T-helper 2 cell (primary cell): ENCODE measurements around the gene KIF13A.
"Not testable (repeated sequence)": the region's sequence is repeated elsewhere in the genome, so short reads cannot be mapped to it uniquely, and the experiment has no call there.

ENCODE experiments used
- DNase-seq, 5 experiments: peaks; one replicate each; pipeline versions ENCODE4 v3.0.0 to v3.0.0-alpha.2; 2012 to 2022

The KIF13A gene

GRCh38 chr6:17894905-17895304, 92.5 kb downstream of the KIF13A start:
- no peak for DNase-seq

- no peak for DNase-seq
These were observed 93.2 kb downstream of the KIF13A start for GRCh38 chr6:17894191-17894590.

GRCh38 chr6:17892097-17892686, 95.2 kb downstream of the KIF13A start:
- DNase-seq: no peak

GRCh38 chr6:17890309-17890708, 97.1 kb downstream of the KIF13A start:
- DNase-seq: no peak

GRCh38 chr6:17889777-17890176, 97.7 kb downstream of the KIF13A start:
- not testable (repeated sequence) for DNase-seq

- no peak for DNase-seq
These were observed 100.5 kb downstream of the KIF13A start for GRCh38 chr6:17886891-17887290.

- no peak for DNase-seq
These were observed 101.4 kb downstream of the KIF13A start for GRCh38 chr6:17885889-17886576.

GRCh38 chr6:17884498-17885478, 102.6 kb downstream of the KIF13A start:
- peak in 1 of 5 experiments; percentile 58 for DNase-seq

GRCh38 chr6:17883665-17884497, 103.6 kb downstream of the KIF13A start:
- no peak for DNase-seq

GRCh38 chr6:17881085-17881858, 106.2 kb downstream of the KIF13A start:
- DNase-seq: no peak

- DNase-seq: no peak
These were observed 108.3 kb downstream of the KIF13A start for GRCh38 chr6:17879184-17879583.

- no peak for DNase-seq
These were observed 108.7 kb downstream of the KIF13A start for GRCh38 chr6:17878734-17879133.

- no peak for DNase-seq
These were observed 109.5 kb downstream of the KIF13A start for GRCh38 chr6:17877895-17878440.

- no peak for DNase-seq
These were observed 110.1 kb downstream of the KIF13A start for GRCh38 chr6:17877196-17877894.

GRCh38 chr6:17874753-17875152, 112.7 kb downstream of the KIF13A start:
- DNase-seq: no peak

GRCh38 chr6:17872908-17873307, 114.5 kb downstream of the KIF13A start:
- DNase-seq: no peak

- no peak for DNase-seq
These were observed 115.6 kb downstream of the KIF13A start for GRCh38 chr6:17871836-17872235.

GRCh38 chr6:17871189-17871519, 116.3 kb downstream of the KIF13A start:
- no peak for DNase-seq

GRCh38 chr6:17870300-17871188, 116.9 kb downstream of the KIF13A start:
- no peak for DNase-seq

GRCh38 chr6:17869753-17870050, 117.7 kb downstream of the KIF13A start:
- no peak for DNase-seq
